Suprapubic skin (tissue), 4 donors: Measurements from ENCODE around the gene RPLP2.

ENCODE experiments used
- EP300 ChIP-seq: sonication (generic); formaldehyde crosslinking; IDR thresholded peaks from one replicate; pipeline ENCODE4 v1.6.1; 2017; ENCODE audit warnings: antibody characterized with exemption
- POLR2A ChIP-seq, 2 donors: fragments of 450-650 bp; IDR thresholded peaks; one replicate each; pipeline ENCODE4 v1.6.1; 2017; ENCODE audit warnings: antibody characterized with exemption in 2 of 2, mild to moderate bottlenecking in 2 of 2, moderate library complexity in 2 of 2
- POLR2AphosphoS5 ChIP-seq, 3 donors: sonication (generic); formaldehyde crosslinking; IDR thresholded peaks; one replicate each; pipeline ENCODE4 v1.6.1; 2017; ENCODE audit warnings: antibody characterized with exemption in 3 of 3
- TF ChIP-seq, protein P1 (sequence below), 2 donors: fragments of 200-600 bp in 1 of 2; fragments of 450-650 bp in 1 of 2; sonication (generic) in 1 of 2; IDR thresholded peaks; one replicate each; pipeline ENCODE4 v1.5.1; 2016 to 2019; ENCODE audit warnings: antibody characterized with exemption in 2 of 2, mild to moderate bottlenecking in 1 of 2, moderate library complexity in 1 of 2

DNA sequence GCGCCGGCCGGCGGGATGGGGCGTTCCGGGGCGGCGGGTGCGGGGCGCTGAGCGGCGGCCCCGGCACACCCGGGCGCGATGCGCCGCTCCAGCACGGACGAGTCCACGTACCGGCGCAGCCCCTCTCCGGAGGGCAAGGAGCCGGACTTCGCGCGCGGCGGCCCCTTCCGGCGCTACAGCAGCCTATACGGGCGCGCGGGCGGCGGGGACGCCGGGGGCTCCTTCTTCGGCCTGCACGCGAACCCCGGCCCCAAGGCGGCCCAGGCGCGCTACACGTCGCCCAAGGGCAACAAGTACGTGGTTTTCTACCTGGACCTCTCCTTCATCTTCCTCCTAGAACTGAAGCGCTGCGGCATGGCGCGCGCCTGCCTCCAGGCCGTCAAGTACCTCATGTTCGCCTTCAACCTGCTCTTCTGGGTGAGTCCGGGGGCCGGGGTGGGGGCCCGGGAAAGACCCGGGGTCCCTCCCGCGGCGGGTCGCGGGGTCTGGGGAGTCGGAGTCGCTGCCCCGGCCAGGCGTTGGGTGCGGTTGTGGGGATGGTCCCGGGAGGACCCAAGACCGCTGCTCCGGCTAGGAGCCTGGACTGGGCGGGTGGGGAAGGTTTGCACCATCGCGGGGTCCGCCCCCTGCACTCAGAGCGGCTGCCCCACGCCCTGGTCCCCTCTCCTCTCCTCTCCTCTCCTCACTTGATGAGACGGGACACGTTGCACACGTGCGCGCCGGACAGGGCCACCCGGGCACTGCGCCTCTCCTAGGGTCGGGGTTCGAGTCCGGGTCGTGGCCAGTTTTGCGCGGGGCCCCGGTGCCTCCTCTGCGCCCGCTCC, 40.4 kb downstream of the RPLP2 start:
- TF ChIP-seq, protein P1, sequence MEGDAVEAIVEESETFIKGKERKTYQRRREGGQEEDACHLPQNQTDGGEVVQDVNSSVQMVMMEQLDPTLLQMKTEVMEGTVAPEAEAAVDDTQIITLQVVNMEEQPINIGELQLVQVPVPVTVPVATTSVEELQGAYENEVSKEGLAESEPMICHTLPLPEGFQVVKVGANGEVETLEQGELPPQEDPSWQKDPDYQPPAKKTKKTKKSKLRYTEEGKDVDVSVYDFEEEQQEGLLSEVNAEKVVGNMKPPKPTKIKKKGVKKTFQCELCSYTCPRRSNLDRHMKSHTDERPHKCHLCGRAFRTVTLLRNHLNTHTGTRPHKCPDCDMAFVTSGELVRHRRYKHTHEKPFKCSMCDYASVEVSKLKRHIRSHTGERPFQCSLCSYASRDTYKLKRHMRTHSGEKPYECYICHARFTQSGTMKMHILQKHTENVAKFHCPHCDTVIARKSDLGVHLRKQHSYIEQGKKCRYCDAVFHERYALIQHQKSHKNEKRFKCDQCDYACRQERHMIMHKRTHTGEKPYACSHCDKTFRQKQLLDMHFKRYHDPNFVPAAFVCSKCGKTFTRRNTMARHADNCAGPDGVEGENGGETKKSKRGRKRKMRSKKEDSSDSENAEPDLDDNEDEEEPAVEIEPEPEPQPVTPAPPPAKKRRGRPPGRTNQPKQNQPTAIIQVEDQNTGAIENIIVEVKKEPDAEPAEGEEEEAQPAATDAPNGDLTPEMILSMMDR (IDR thresholded peaks at IDR 0.05): no peak
- TF ChIP-seq POLR2AphosphoS5 (IDR thresholded peaks at IDR 0.05): no peak
- no peak for TF ChIP-seq POLR2A (IDR thresholded peaks at IDR 0.05)
- no peak for TF ChIP-seq EP300
